HEK293T (cell line): Measurements from ENCODE around the gene CIC.

ENCODE experiments used
- BHLHE40 ChIP-seq: fragments of 450-650 bp; IDR thresholded peaks from 2 replicates; pipeline ENCODE4 v1.6.1; 2016; ENCODE audit warnings: mild to moderate bottlenecking, moderate library complexity, borderline replicate concordance
- ELF4 ChIP-seq: fragments of 450-650 bp; IDR thresholded peaks from 2 replicates; pipeline ENCODE4 v1.6.1; 2017; ENCODE audit warnings: antibody characterized with exemption
- FOXA1 ChIP-seq: fragments of 450-650 bp; IDR thresholded peaks from 2 replicates; pipeline ENCODE4 v1.6.1; 2016; ENCODE audit warnings: mild to moderate bottlenecking
- FOXK2 ChIP-seq: fragments of 450-650 bp; IDR thresholded peaks from 2 replicates; pipeline ENCODE4 v1.6.1; 2016; ENCODE audit warnings: mild to moderate bottlenecking
- FOXM1 ChIP-seq: fragments of 450-650 bp; IDR thresholded peaks from 2 replicates; pipeline ENCODE4 v1.6.1; 2017; ENCODE audit warnings: mild to moderate bottlenecking, borderline replicate concordance
- L3MBTL2 ChIP-seq: fragments of 450-650 bp; conservative IDR thresholded peaks from 2 replicates; pipeline ENCODE4 v1.6.1; 2016; ENCODE audit warnings: mild to moderate bottlenecking
- SP1 ChIP-seq: fragments of 450-650 bp; IDR thresholded peaks from 2 replicates; pipeline ENCODE4 v1.6.1; 2017
- TARDBP ChIP-seq: fragments of 450-650 bp; IDR thresholded peaks from 2 replicates; pipeline ENCODE4 v1.6.1; 2016

DNA sequence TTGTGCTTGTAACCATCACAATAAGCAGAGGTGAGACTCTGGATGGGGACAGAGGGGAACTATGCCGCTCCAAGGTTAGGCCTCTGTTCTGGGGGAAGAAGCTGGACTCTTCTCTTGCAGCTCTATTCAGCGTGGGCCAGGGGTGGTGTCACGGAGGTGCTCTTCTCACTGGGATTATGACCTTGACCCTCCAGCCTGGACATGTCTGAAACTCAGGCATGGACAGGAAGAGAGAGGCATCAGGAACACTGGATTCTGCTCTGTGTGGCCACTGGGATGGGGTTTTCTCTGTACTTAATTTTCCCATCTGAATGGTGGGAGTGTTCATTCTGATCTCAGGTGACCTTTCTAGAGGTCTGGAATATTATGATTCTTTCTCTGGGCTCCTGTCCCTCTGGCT is 64.0 kb downstream of the CIC start:
- TF ChIP-seq ELF4 (no peak), BHLHE40 (no peak), FOXA1 (no peak), TARDBP (no peak), L3MBTL2 (no peak), FOXK2 (no peak), FOXM1 (no peak), SP1 (no peak)
